22Rv1 (cell line): Measurements from ENCODE around the gene TSHZ1.

Source experiments
- CTCF ChIP-seq: fragments of 450-650 bp; IDR thresholded peaks from 2 replicates; pipeline ENCODE4 v1.5.1; 2017; ENCODE audit warnings: mild to moderate bottlenecking
- ZFX ChIP-seq: fragments of 450-650 bp; IDR thresholded peaks from 2 replicates; pipeline ENCODE4 v1.6.1; 2017; ENCODE audit warnings: antibody characterized with exemption, borderline replicate concordance

- TF ChIP-seq CTCF, result no peak
- TF ChIP-seq ZFX, result no peak
Observed at GRCh38 chr18:75202696-75203365, 7.8 kb upstream of the TSHZ1 start.
